ENCODE data around the gene CYBC1. TPM values are rescaled to one million over a fixed set of nuclear protein-coding genes. Genes with fewer than 3 reads are reported as not detected.
A peak's percentile ranks its signal among the peaks of the same experiment; 100 is the strongest.

CYBC1 gene
- total and polyA plus RNA-seq, 5 experiments from 2014 or later = 133 to 213 (median 149) TPM

GRCh38 chr17:82444941-82445521, 5.5 kb downstream of the CYBC1 start:
- Mint-ChIP-seq H3K27me3 (no peaks in the 10 kb centered on the region), H3K9me3 (no peaks in the 10 kb centered on the region), H3K4me3 (no peak overlapping the region), H3K36me3 (peaks cover 0 to 9% (median 0%) of the 10 kb centered on the region in 3 donors), H3K4me1 (peaks cover 10 to 41% (median 24%) of the 10 kb centered on the region in 4 donors), H3K27ac (no peak overlapping the region)
- DNase-seq (no peak), ATAC-seq (no peak)
- POLR2A ChIA-PET = no interaction called here

DNA sequence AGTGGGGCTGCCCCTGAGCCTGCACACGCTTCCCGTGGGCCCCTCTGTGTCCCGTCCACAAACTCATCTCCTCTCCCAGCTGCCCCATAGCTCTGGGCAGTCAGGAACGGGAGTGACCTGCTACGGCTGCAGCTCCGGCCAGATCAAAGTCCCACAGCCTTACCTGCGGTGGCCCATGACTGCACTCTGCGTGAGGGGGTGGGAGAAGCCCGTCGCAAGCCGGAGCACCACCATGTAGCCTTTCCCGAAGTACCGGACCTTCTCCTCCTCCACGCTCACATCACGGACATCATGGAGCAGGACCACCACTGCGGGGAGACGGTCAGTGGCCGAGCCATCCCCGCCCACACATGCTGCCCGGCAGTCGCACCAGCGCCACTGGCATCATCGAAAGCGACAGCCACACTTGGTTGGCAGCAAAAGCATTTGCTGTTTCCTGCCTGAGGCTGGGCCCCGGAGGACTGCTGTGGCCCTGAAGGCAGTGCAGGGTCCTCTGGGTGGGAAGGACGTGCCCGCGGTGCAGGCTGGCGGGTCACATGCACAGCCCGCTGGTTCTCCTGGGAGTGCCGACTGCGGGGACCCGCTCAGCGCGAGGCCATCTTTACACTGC, 6.2 kb downstream of the CYBC1 start:
- peaks cover 7 to 37% (median 20%) of the 10 kb centered on the region in 4 donors for H3K4me1 Mint-ChIP-seq
- ATAC-seq = no peak
- POLR2A ChIA-PET = interaction anchor here (0.5 kb wide), 1 partner anchor 72 kb away, joined by 4 read pairs; no protein-coding TSS in a partner anchor
- no peak overlapping the region for H3K27ac Mint-ChIP-seq
- peaks cover 0 to 9% (median 0%) of the 10 kb centered on the region in 3 donors for H3K36me3 Mint-ChIP-seq
- H3K27me3 Mint-ChIP-seq = no peaks in the 10 kb centered on the region
- no peak overlapping the region for H3K4me3 Mint-ChIP-seq
- DNase-seq = no peak
- H3K9me3 Mint-ChIP-seq = no peaks in the 10 kb centered on the region

DNA sequence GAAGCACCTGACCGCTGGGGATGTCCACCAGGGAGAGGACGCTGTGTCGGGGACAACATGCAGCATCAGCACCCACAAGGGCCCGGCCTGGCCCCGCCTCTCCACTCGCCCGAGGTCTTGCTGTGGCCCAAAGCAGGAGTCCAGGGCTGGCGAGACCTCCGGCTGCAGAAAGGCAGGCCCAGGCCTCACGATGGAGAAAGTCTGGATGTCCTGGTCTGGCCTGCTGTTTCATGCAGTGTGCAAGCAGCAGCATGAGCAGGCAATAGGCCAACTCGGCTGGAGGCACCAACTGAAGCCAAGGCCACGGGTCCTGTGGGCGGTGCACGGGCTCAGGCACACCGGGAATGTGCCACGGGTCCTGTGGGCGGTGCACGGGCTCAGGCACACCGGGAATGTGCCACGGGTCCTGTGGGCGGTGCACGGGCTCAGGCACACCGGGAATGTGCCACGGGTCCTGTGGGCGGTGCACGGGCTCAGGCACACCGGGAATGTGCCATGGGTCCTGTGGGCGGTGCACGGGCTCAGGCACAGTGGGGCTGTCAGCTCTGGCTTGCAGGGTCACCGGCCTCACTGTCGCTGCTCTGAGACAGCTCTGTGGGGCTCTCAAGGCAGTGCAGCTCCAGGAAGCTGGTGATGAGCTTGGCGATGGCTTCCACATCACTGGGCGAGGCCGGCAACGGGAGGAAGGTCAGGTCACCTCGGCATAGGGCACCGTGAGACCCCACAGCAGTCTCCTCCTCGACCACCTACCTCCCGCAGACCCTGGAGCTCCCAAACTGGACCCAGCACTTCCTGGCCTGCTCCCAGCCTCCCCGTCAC, 6.9 kb downstream of the CYBC1 start:
- Mint-ChIP-seq H3K4me3 (no peak overlapping the region), H3K36me3 (peaks cover 0 to 9% (median 0%) of the 10 kb centered on the region in 3 donors), H3K27me3 (no peaks in the 10 kb centered on the region), H3K9me3 (no peaks in the 10 kb centered on the region), H3K4me1 (peaks cover 6 to 30% (median 16%) of the 10 kb centered on the region in 4 donors), H3K27ac (no peak overlapping the region)
- ATAC-seq (no peak), DNase-seq (no peak)
- POLR2A ChIA-PET = interaction anchor here (0.5 kb wide), 1 partner anchor 72 kb away, joined by 4 read pairs; no protein-coding TSS in a partner anchor

- Mint-ChIP-seq H3K27me3 (no peaks in the 10 kb centered on the region), H3K9me3 (no peaks in the 10 kb centered on the region), H3K36me3 (peaks cover 0 to 12% (median 0%) of the 10 kb centered on the region in 3 donors), H3K4me3 (no peak overlapping the region), H3K27ac (peak overlapping the region in 4 of 10 donors; percentile 22 to 60 (median 38)), H3K4me1 (peaks cover 4 to 31% (median 15%) of the 10 kb centered on the region in 4 donors)
- ATAC-seq = no peak
- DNase-seq = no peak
- POLR2A ChIA-PET = interaction anchor here (1.0 to 2.2 kb wide), 2 partner anchors 15 to 25 kb away, joined by 3 to 6 read pairs; partner anchors contain the start of gene HEXD
Measured at GRCh38 chr17:82442643-82443464, 7.7 kb downstream of the CYBC1 start.

GRCh38 chr17:82441691-82442487, 8.7 kb downstream of the CYBC1 start:
- DNase-seq = no peak
- peaks cover 0 to 14% (median 0%) of the 10 kb centered on the region in 3 donors for H3K36me3 Mint-ChIP-seq
- H3K27me3 Mint-ChIP-seq = no peaks in the 10 kb centered on the region
- H3K4me3 Mint-ChIP-seq = no peak overlapping the region
- no peak for ATAC-seq
- H3K4me1 Mint-ChIP-seq = peaks cover 0 to 28% (median 12%) of the 10 kb centered on the region in 4 donors
- peak overlapping the region in 5 of 10 donors; percentile 4 to 80 (median 67) for H3K27ac Mint-ChIP-seq
- POLR2A ChIA-PET = interaction anchor here (1.0 to 2.2 kb wide), 2 partner anchors 16 to 24 kb away, joined by 3 to 6 read pairs; partner anchors contain the start of gene HEXD
- no peaks in the 10 kb centered on the region for H3K9me3 Mint-ChIP-seq

- H3K27me3 Mint-ChIP-seq = no peaks in the 10 kb centered on the region
- DNase-seq = peak in 1 of 10 donors; percentile 16
- H3K4me1 Mint-ChIP-seq = peaks cover 0 to 21% (median 7%) of the 10 kb centered on the region in 4 donors
- H3K9me3 Mint-ChIP-seq = no peaks in the 10 kb centered on the region
- no peak for ATAC-seq
- POLR2A ChIA-PET = interaction anchor here (2.2 kb wide), 1 partner anchor 16 kb away, joined by 6 read pairs; no protein-coding TSS in a partner anchor
- H3K4me3 Mint-ChIP-seq = no peak overlapping the region
- H3K36me3 Mint-ChIP-seq = peaks cover 0 to 14% (median 0%) of the 10 kb centered on the region in 3 donors
- peak overlapping the region in 3 of 10 donors; percentile 18 to 74 (median 25) for H3K27ac Mint-ChIP-seq
Measured at GRCh38 chr17:82440991-82441627, 9.4 kb downstream of the CYBC1 start.

DNA sequence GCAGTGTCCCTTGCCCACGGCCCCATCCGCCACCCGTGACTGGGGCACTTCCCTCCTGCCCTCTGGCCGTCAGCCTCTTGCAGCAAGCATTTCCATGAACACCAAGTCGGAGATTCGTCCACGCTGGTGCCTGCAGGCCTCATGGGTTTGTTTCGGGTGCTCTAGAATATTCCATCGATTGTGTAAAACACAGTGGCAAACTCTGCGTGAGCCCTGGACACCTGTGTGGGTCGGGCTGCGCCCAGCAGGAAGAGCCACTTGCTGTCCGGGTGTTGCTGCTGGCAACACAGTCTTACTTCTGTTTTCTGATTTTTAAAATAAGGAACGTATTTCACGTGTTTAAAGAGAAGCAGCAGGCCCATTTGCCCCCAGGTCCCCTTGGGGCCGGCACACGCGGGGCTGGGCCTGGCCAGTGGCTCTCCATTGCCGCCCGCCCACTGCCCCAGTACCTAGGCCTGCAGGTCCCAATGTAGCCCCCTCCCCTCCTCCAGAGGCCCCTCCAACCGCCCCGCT, 10.0 kb downstream of the CYBC1 start:
- POLR2A ChIA-PET = interaction anchor here (1.1 to 1.6 kb wide), 2 partner anchors 9 to 18 kb away, joined by 3 to 5 read pairs; no protein-coding TSS in a partner anchor
- H3K9me3 Mint-ChIP-seq = no peaks in the 10 kb centered on the region
- peak overlapping the region in 1 of 10 donors; percentile 42 for H3K4me3 Mint-ChIP-seq
- no peak for DNase-seq
- H3K4me1 Mint-ChIP-seq = peaks cover 0 to 17% (median 7%) of the 10 kb centered on the region in 4 donors
- H3K27me3 Mint-ChIP-seq = no peaks in the 10 kb centered on the region
- peaks cover 0 to 14% (median 0%) of the 10 kb centered on the region in 3 donors for H3K36me3 Mint-ChIP-seq
- H3K27ac Mint-ChIP-seq = peak overlapping the region in 4 of 10 donors; percentile 34 to 70 (median 50)
- no peak for ATAC-seq

GRCh38 chr17:82439829-82440365, 10.7 kb downstream of the CYBC1 start:
- Mint-ChIP-seq H3K27me3 (no peaks in the 10 kb centered on the region), H3K36me3 (peaks cover 0 to 14% (median 0%) of the 10 kb centered on the region in 3 donors), H3K27ac (peak overlapping the region in 1 of 10 donors; percentile 3), H3K4me3 (no peak overlapping the region), H3K9me3 (no peaks in the 10 kb centered on the region), H3K4me1 (peaks cover 0 to 23% (median 8%) of the 10 kb centered on the region in 4 donors)
- DNase-seq = peak in 1 of 10 donors; percentile 28
- POLR2A ChIA-PET = interaction anchor here (1.1 to 1.6 kb wide), 2 partner anchors 10 to 18 kb away, joined by 3 to 5 read pairs; no protein-coding TSS in a partner anchor
- ATAC-seq = no peak

GRCh38 chr17:82439194-82439828, 11.2 kb downstream of the CYBC1 start:
- peaks cover 0 to 14% (median 0%) of the 10 kb centered on the region in 3 donors for H3K36me3 Mint-ChIP-seq

More at GRCh38 chr17:82439194-82439828, 11.2 kb downstream of the CYBC1 start:
- peaks cover 0 to 29% (median 10%) of the 10 kb centered on the region in 4 donors for H3K4me1 Mint-ChIP-seq
- DNase-seq (peak in 1 of 10 donors; percentile 42), ATAC-seq (no peak)
- H3K4me3 Mint-ChIP-seq = no peak overlapping the region
- no peaks in the 10 kb centered on the region for H3K9me3 Mint-ChIP-seq
- H3K27me3 Mint-ChIP-seq = no peaks in the 10 kb centered on the region
- H3K27ac Mint-ChIP-seq = peak overlapping the region in 1 of 10 donors; percentile 31
- POLR2A ChIA-PET = interaction anchor here (1.0 to 2.0 kb wide), 4 partner anchors 10 to 20 kb away, joined by 3 to 9 read pairs (median 4); partner anchors contain the start of gene NARF

Data from naive thymus-derived CD8-positive, alpha-beta T cell (primary cell).